Measurements from ENCODE around the gene MACROD2.
"Not testable (repeated sequence)": the region's sequence is repeated elsewhere in the genome, so short reads cannot be mapped to it uniquely, and the experiment has no call there.

MACROD2 gene

GRCh38 chr20:16011056-16011455, 2015.7 kb downstream of the MACROD2 start:
- Mint-ChIP-seq H3K4me3 (no peak overlapping the region), H3K27ac (no peak overlapping the region), H3K27me3 (no peaks in the 10 kb centered on the region), H3K9me3 (ENCODE audit: low read depth) (no peaks in the 10 kb centered on the region), H3K4me1 (ENCODE audit: low read depth) (no peaks in the 10 kb centered on the region), H3K36me3 (no peaks in the 10 kb centered on the region)

- Mint-ChIP-seq H3K4me3 (no peak overlapping the region), H3K9me3 (ENCODE audit: low read depth) (no peaks in the 10 kb centered on the region), H3K27me3 (no peaks in the 10 kb centered on the region), H3K4me1 (ENCODE audit: low read depth) (no peaks in the 10 kb centered on the region), H3K27ac (no peak overlapping the region), H3K36me3 (no peaks in the 10 kb centered on the region)
Observed at GRCh38 chr20:16011519-16011918, 2016.2 kb downstream of the MACROD2 start.

- H3K27me3 Mint-ChIP-seq; H3K4me3 Mint-ChIP-seq; H3K36me3 Mint-ChIP-seq; H3K9me3 Mint-ChIP-seq (ENCODE audit: low read depth); H3K4me1 Mint-ChIP-seq (ENCODE audit: low read depth); H3K27ac Mint-ChIP-seq: not testable (repeated sequence)
Observed at GRCh38 chr20:16012934-16013333, 2017.6 kb downstream of the MACROD2 start.

- Mint-ChIP-seq H3K4me1 (ENCODE audit: low read depth) (no peaks in the 10 kb centered on the region), H3K27me3 (peaks cover 3% of the 10 kb centered on the region), H3K36me3 (no peaks in the 10 kb centered on the region), H3K4me3 (no peak overlapping the region), H3K9me3 (ENCODE audit: low read depth) (peaks cover 8% of the 10 kb centered on the region), H3K27ac (no peak overlapping the region)
Observed at GRCh38 chr20:16013631-16014030, 2018.3 kb downstream of the MACROD2 start.

GRCh38 chr20:16014436-16014835, 2019.1 kb downstream of the MACROD2 start:
- Mint-ChIP-seq H3K36me3 (no peaks in the 10 kb centered on the region), H3K4me1 (ENCODE audit: low read depth) (no peaks in the 10 kb centered on the region), H3K27ac (no peak overlapping the region), H3K27me3 (peaks cover 3% of the 10 kb centered on the region), H3K4me3 (no peak overlapping the region), H3K9me3 (ENCODE audit: low read depth) (peaks cover 12% of the 10 kb centered on the region)

DNA sequence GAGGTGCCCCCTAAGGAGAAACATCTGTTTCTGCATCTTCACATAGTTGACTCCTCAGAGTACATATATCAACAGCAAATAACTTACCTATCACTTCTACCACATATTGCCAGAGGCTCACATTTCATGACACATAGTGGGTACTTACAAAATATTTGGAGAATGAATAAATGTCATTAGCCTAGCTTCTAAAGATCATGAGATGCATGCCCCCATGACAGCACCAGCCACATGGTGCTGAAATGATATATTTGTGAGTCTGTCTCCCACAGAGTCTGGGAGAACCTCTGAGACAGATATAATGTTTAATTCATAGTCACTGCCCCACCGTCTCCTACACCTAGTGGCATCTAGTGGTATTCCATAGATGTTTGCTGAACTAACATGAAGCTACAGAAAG, 2022.3 kb downstream of the MACROD2 start:
- peaks cover 15% of the 10 kb centered on the region for H3K9me3 Mint-ChIP-seq (ENCODE audit: low read depth)
- no peaks in the 10 kb centered on the region for H3K4me1 Mint-ChIP-seq (ENCODE audit: low read depth)
- peaks cover 3% of the 10 kb centered on the region for H3K27me3 Mint-ChIP-seq
- no peak overlapping the region for H3K4me3 Mint-ChIP-seq
- no peaks in the 10 kb centered on the region for H3K36me3 Mint-ChIP-seq
- no peak overlapping the region for H3K27ac Mint-ChIP-seq

GRCh38 chr20:16018881-16019280, 2023.6 kb downstream of the MACROD2 start:
- no peak overlapping the region for H3K27ac Mint-ChIP-seq
- H3K4me1 Mint-ChIP-seq (ENCODE audit: low read depth): no peaks in the 10 kb centered on the region
- H3K36me3 Mint-ChIP-seq: no peaks in the 10 kb centered on the region
- H3K4me3 Mint-ChIP-seq: no peak overlapping the region
- peaks cover 3% of the 10 kb centered on the region for H3K27me3 Mint-ChIP-seq
- peaks cover 15% of the 10 kb centered on the region for H3K9me3 Mint-ChIP-seq (ENCODE audit: low read depth)

- Mint-ChIP-seq H3K4me1 (ENCODE audit: low read depth) (no peaks in the 10 kb centered on the region), H3K27ac (no peak overlapping the region), H3K9me3 (ENCODE audit: low read depth) (peaks cover 15% of the 10 kb centered on the region), H3K27me3 (peaks cover 3% of the 10 kb centered on the region), H3K36me3 (no peaks in the 10 kb centered on the region), H3K4me3 (no peak overlapping the region)
Observed at GRCh38 chr20:16020971-16021370, 2025.7 kb downstream of the MACROD2 start.

- Mint-ChIP-seq H3K4me1 (ENCODE audit: low read depth) (no peaks in the 10 kb centered on the region), H3K36me3 (no peaks in the 10 kb centered on the region), H3K27ac (no peak overlapping the region), H3K4me3 (no peak overlapping the region), H3K9me3 (ENCODE audit: low read depth) (peaks cover 3% of the 10 kb centered on the region), H3K27me3 (peaks cover 2% of the 10 kb centered on the region)
Observed at GRCh38 chr20:16025084-16025483, 2029.8 kb downstream of the MACROD2 start.

- no peaks in the 10 kb centered on the region for H3K4me1 Mint-ChIP-seq (ENCODE audit: low read depth)
- no peaks in the 10 kb centered on the region for H3K9me3 Mint-ChIP-seq (ENCODE audit: low read depth)
- H3K36me3 Mint-ChIP-seq: no peaks in the 10 kb centered on the region
- no peak overlapping the region for H3K27ac Mint-ChIP-seq
- no peak overlapping the region for H3K4me3 Mint-ChIP-seq
- H3K27me3 Mint-ChIP-seq: peaks cover 2% of the 10 kb centered on the region
Observed at GRCh38 chr20:16027686-16028085, 2032.4 kb downstream of the MACROD2 start.

- Mint-ChIP-seq H3K36me3 (no peaks in the 10 kb centered on the region), H3K4me1 (ENCODE audit: low read depth) (no peaks in the 10 kb centered on the region), H3K9me3 (ENCODE audit: low read depth) (no peaks in the 10 kb centered on the region), H3K27ac (no peak overlapping the region), H3K27me3 (peaks cover 2% of the 10 kb centered on the region), H3K4me3 (no peak overlapping the region)
Observed at GRCh38 chr20:16028923-16029322, 2033.6 kb downstream of the MACROD2 start.

DNA sequence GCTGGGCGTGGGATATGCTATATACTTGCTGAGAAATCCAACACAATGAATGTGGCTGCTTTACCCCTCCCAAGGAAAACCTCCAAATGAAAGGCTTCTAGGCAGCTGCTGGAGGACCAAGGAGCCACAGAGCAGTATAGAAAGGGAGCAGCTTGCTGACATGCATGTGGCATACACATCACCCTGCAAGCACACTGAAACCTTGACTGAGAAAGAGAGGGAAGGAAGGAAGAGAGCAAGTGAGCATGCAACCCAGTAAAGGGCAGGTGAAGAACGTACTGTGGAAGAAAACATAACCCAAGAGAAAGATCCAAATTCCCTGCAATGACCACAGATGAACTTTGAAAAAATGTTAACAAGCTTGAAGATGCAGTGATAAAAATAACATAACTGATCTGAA, 2034.9 kb downstream of the MACROD2 start:
- no peak overlapping the region for H3K4me3 Mint-ChIP-seq
- H3K4me1 Mint-ChIP-seq (ENCODE audit: low read depth): no peaks in the 10 kb centered on the region
- H3K27ac Mint-ChIP-seq: no peak overlapping the region
- H3K9me3 Mint-ChIP-seq (ENCODE audit: low read depth): no peaks in the 10 kb centered on the region
- peaks cover 2% of the 10 kb centered on the region for H3K27me3 Mint-ChIP-seq
- H3K36me3 Mint-ChIP-seq: no peaks in the 10 kb centered on the region

DNA sequence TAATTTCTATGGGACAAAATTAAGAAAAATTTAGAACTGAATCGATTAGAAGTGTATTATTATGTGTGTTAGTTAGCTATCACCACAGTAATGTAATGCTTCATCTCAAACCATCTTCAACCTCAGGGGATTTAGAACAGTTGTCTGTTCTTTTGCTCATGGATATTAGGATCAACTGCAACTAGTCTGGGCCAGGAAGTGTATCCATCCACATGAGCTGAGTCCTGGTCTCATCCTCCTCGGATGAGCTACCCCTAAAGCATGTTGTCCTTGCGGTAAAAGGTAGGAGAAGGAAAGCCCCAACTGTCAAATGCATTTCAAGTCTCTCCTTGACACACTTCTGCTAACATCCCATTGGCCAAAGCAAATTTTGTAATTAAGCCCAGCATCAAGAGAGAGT, 2040.3 kb downstream of the MACROD2 start:
- Mint-ChIP-seq H3K36me3 (no peaks in the 10 kb centered on the region), H3K9me3 (ENCODE audit: low read depth) (peaks cover 4% of the 10 kb centered on the region), H3K4me3 (no peak overlapping the region), H3K27me3 (no peaks in the 10 kb centered on the region), H3K27ac (no peak overlapping the region), H3K4me1 (ENCODE audit: low read depth) (no peaks in the 10 kb centered on the region)

DNA sequence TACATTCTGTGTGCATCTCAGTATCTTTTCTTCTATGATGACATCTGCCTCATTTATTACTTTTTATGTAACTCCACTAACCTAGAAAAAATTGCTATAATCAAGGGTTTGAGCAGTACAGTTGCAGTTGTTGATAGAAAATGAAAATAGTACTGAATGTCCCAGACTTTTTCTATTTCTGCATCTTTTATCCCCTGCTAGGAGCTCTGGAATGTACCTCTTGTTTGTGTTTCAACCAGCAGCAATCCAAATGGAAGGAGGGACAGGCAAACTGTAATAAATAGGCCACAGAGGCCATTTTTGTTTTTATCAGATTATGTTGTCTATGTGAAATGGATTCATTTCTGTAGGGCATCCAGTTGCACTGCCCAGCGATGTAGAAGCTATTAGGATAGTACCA, 2041.0 kb downstream of the MACROD2 start:
- Mint-ChIP-seq H3K4me3 (no peak overlapping the region), H3K27me3 (no peaks in the 10 kb centered on the region), H3K27ac (no peak overlapping the region), H3K9me3 (ENCODE audit: low read depth) (peaks cover 4% of the 10 kb centered on the region), H3K4me1 (ENCODE audit: low read depth) (no peaks in the 10 kb centered on the region), H3K36me3 (no peaks in the 10 kb centered on the region)

DNA sequence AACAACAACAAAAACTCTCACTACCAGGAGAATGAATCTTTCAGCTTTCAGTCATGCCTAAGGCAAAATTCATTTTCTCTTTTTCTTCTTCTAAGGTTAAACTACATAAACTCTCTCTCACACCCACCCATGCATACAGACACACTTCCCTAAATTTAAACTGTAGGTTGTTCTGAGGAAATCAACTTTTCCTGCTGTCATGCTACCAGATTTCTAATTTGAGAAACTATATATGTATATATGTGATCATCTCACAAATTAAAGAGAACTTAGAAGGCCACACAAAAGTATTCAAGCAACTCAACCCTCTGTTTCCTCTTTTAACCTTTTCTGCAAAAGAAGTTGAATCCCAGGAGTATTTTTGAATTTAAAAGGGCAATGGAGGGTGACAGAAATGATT, 2045.4 kb downstream of the MACROD2 start:
- Mint-ChIP-seq H3K4me1 (ENCODE audit: low read depth) (no peaks in the 10 kb centered on the region), H3K27me3 (no peaks in the 10 kb centered on the region), H3K36me3 (no peaks in the 10 kb centered on the region), H3K4me3 (no peak overlapping the region), H3K9me3 (ENCODE audit: low read depth) (peaks cover 4% of the 10 kb centered on the region), H3K27ac (no peak overlapping the region)

DNA sequence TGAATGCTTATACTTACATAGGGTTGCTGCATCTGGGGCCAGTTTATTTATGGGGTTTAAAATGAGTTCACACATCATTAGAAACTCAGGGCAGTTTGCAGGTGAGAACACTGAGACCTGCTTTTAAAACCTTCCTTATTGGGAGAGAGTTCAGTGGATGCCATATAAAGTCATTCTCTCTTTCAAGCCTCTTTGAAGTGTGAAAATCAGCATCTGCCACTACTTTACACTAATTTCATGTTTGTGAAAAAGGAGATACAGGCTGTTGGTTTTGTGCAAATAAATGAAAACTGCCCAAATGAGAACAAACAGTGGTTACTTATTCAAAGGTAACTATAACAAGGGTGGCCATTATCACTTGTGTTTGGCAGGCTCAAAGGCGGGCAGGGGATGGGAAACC, 2047.4 kb downstream of the MACROD2 start:
- peaks cover 4% of the 10 kb centered on the region for H3K9me3 Mint-ChIP-seq (ENCODE audit: low read depth)
- no peaks in the 10 kb centered on the region for H3K27me3 Mint-ChIP-seq
- no peak overlapping the region for H3K4me3 Mint-ChIP-seq
- no peak overlapping the region for H3K27ac Mint-ChIP-seq
- H3K36me3 Mint-ChIP-seq: no peaks in the 10 kb centered on the region
- no peaks in the 10 kb centered on the region for H3K4me1 Mint-ChIP-seq (ENCODE audit: low read depth)

- H3K27me3 Mint-ChIP-seq: no peaks in the 10 kb centered on the region
- H3K27ac Mint-ChIP-seq: no peak overlapping the region
- H3K9me3 Mint-ChIP-seq (ENCODE audit: low read depth): peaks cover 4% of the 10 kb centered on the region
- no peak overlapping the region for H3K4me3 Mint-ChIP-seq
- no peaks in the 10 kb centered on the region for H3K36me3 Mint-ChIP-seq
- H3K4me1 Mint-ChIP-seq (ENCODE audit: low read depth): no peaks in the 10 kb centered on the region
Observed at GRCh38 chr20:16043931-16044330, 2048.6 kb downstream of the MACROD2 start.
